ENCODE results near the gene INSC.

GRCh38 chr11:15176646-15177163 lies 62.0 kb downstream of the INSC start:
- TF ChIP-seq, protein P1, sequence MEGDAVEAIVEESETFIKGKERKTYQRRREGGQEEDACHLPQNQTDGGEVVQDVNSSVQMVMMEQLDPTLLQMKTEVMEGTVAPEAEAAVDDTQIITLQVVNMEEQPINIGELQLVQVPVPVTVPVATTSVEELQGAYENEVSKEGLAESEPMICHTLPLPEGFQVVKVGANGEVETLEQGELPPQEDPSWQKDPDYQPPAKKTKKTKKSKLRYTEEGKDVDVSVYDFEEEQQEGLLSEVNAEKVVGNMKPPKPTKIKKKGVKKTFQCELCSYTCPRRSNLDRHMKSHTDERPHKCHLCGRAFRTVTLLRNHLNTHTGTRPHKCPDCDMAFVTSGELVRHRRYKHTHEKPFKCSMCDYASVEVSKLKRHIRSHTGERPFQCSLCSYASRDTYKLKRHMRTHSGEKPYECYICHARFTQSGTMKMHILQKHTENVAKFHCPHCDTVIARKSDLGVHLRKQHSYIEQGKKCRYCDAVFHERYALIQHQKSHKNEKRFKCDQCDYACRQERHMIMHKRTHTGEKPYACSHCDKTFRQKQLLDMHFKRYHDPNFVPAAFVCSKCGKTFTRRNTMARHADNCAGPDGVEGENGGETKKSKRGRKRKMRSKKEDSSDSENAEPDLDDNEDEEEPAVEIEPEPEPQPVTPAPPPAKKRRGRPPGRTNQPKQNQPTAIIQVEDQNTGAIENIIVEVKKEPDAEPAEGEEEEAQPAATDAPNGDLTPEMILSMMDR (conservative IDR thresholded peaks at IDR 0.05): no peak
- TF ChIP-seq EZH2 (IDR thresholded peaks at IDR 0.05; ENCODE audit: low read depth): no peak
